Frontal cortex (tissue), 4 donors: ENCODE measurements around the gene HK1. TPM values are rescaled to one million over a fixed set of nuclear protein-coding genes. Genes with fewer than 3 reads are reported as not detected.

Experiments
- DNase-seq, 2 donors: peaks; one replicate each; pipeline ENCODE4 v3.0.0; 2012; ENCODE audit warnings: low spot score in 2 of 2
- FAIRE-seq: peaks from 2 replicates; lab custom pipeline; 2012; peaks lifted over from hg19 to GRCh38; lab: Jason Lieb, UNC
- total RNA-seq: library from RNA; depleted of rRNA; stranded (reverse); fragments of >200 nt; gene quantifications from one replicate; pipeline ENCODE4 v1.2.3, GENCODE V29; 2014
- donor health status: control.
- donor health status: control.
- donor health status: control.

HK1 gene
- total RNA-seq, 1 donor from 2014 or later: 114 TPM

DNA sequence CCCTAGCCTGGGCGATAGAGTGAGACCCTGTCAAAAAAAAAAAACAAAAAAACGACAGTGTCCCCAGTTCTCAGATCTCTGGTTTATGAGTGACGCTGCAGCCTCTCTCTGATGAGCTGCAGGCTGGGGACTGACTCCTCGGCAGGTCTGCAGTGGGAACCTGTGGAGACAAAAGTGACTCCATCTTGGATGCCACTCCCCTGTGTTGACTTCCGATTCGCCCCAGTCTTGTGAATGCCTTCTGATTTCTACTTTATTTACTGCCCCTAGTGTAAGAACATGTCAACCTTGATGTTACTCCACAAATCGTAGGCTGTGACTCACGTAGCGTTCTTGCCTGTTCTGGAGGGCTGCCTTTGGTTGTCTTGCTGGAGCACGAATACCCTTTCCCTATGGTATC, 132.2 kb downstream of the HK1 start:
- FAIRE-seq: no peak
- no peak for DNase-seq

DNA sequence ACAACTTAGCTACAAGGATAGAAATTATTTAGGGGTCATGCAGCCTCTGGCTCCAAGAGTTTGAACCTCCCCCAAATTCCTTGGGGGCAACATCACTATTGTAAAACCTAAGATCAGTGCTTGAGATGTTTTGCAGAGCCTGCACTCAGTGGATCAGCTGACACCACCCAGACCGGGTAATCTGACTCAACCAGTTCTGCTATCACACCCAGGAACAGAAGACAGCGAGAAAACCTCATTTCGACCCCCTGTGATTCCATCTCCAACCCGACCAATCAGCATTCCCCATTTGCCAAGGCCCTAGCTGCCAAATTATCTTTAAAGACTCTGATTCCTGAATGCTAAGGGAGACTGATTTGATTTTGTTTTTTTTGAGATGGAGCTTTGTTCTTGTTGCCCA, 133.2 kb downstream of the HK1 start:
- DNase-seq (no peak), FAIRE-seq (no peak)

DNA sequence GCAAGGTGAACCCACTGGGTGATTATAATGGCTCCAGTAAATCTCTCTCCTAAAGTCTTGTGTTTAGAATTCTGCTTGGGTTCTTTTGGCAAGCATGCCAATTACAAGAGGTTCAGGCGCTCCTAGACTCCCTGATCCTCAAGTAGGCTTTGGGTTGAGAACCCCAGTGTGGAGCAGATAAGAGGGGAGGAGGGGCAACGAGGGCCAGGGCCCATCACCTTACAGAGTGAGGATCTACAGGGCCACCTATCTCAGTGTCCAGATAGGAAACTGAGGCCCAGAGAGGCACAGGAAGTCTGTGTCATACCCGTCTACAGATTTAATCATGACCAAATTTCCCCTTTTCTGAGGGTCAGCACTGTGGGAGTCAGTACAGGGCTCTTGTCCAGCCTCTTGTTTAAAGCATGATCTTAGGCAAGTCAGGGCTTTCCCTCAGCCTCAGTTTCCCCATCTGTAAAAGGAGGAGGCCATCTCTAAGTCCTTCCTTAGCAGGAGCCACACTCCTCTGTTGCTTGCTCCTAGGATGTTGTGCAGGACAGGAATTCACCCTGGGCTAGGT, 134.0 kb downstream of the HK1 start:
- no peak for DNase-seq
- FAIRE-seq: no peak

DNA sequence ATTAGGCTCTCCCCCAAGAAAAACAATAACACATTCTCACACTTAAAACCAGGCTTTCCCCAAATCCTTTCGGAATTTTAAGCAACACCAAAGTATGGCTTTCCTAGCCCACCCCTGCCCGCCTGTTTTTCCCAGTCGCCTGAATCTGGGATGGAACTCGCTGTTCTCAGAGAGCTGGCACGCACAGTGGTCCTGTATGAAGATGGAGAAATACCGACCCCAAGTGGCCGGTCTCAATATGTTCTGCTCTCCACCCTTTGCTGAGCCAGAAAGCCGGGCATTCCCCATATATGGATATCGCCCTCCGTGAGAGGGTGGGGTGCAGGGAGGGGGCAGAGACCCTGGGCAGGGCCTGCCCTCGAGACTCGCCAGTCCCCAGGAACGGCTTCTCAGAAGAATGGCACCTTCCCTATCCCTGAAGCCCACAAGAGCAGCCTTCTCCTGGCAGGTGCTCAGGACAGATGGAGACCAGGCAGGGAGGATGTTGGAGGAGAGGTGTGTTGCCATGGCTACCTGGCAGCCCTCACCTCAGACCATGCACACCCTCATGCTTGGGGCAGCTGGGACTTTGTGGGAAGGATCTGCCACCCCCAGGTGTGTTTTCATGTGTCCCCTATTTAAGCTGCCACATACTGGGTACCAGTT, 135.0 kb downstream of the HK1 start:
- DNase-seq (peak; percentile 62 to 77), FAIRE-seq (no peak)

DNA sequence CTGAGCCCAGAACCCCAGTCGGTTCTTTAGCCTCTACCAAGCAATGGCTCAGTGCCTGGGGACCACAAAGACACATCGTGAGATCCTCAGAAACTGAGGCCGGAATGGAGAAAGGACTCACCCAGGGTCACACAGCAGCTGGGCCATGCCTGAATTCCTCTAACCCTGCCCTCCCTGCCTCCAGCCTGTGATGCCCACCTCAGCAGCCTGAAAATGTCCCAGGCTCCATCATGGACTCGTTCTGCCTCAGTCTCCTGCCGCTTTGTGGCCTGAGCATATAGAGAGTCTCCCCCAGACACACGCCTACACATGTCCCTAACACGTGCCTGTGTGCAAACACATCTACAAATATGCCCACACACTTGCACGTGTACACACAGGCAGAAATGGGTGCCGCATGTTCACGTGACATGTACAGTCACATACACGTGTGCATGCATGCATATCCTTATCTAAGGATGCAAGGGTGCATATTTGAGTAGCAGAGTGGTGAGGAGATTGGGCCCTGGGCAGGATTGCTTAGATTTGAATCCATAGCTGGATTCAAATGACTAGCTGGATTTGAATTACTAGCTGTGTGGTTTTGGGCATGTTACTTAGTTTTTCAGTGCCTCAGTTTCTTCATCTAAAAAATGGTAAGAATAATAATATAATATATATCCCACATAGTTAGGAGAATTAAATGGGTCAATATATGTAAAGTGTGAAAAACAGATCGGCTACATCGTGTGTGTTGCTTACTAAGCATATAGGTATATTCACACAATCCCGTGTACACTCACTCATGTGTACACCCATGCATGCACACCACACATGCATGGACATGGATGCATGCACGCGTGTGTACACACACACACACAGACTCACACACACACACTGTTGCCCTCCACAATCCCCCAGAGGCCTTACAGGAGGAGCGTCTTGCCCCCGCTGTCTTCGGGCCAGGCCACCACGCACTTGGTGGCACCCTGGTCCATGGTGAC, 136.0 kb downstream of the HK1 start:
- DNase-seq: no peak
- FAIRE-seq: no peak

DNA sequence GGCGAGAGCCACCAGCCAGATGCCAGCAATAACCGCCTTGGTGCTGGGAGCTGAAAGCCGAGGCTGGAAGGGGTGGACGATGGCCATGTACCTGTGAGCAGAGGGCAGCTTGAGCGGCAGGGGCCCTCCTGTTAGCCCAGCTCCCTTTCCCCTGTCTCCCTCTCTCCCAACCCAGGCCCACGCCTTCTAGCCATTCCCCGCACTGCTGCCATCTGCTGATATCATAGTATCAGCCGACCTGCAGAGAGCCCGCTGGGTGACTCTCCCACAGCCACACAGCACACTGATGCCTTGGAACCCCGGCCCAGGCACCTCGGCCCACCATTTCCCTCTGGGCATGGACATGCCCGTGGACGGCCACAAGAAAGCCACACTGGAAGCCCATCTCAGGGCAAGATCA, 136.8 kb downstream of the HK1 start:
- FAIRE-seq (no peak), DNase-seq (no peak)

DNA sequence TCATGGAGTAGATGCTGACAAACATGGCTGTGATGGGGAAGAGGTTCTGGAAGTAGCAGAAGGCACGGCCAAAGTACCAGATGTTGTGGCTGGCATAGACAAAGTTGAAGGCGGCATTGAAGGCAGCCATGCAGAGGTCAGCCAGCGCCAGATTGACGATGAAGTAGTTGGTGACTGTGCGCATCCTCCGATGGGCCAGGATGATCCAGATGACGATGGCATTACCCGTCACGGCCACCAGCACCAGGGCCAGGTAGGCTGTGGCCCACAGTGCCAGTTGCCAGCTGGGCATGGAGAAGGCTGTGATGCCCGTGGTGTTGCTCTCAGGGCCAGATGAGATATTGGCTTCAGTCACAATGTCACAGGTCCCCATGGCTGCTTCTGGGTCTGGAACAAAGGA, 137.7 kb downstream of the HK1 start:
- FAIRE-seq: no peak

DNA sequence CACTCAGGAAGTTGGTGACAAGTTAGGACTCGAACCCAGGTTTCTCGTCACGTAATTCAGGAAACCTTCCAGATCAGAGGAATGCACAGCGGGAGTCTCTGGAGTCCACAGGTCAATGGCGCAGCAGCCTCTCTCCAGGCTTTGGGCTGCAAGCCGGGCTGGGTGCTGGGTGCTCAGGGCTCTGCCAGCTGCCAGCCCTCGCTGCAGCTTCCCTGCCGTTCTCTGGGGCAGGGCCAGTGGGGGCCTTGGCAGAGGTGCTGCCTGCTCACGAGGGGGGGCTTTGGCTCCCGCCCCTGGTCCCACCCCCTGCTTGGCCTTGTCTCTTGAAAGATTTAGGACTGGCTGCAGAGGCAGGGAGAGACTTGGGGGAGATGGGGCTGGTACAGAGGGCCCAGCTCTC, 138.4 kb downstream of the HK1 start, which contains the start of gene TACR2:
TSS of gene TACR2 (minus strand) at position 224 of the 400 bp plus-strand sequence. CDS start 595 bp downstream, outside the sequence.
- no peak for DNase-seq
- FAIRE-seq: no peak

More for the DNA sequence above, 137.7 kb downstream of the HK1 start:
- no peak for DNase-seq

DNA sequence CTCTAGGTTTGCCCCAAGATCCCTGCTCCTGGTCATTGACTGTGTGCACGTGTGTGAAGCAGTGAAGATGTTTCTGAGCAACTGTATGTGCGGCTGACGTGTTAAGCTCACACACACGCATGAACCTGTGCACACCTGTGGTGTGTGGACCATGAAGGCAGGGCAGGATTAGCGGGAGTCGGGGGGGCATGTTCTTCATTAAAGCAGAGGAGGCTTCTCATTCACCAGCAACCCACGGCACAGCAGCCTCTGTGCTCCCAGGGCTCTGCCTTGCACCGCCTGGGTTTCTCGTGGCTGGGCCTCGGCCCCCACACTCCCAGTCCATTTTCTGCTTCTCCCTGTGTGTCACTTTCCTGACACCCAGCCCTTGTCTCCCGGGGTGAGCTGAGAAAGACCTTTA, 139.2 kb downstream of the HK1 start:
- FAIRE-seq: no peak
- DNase-seq: no peak

DNA sequence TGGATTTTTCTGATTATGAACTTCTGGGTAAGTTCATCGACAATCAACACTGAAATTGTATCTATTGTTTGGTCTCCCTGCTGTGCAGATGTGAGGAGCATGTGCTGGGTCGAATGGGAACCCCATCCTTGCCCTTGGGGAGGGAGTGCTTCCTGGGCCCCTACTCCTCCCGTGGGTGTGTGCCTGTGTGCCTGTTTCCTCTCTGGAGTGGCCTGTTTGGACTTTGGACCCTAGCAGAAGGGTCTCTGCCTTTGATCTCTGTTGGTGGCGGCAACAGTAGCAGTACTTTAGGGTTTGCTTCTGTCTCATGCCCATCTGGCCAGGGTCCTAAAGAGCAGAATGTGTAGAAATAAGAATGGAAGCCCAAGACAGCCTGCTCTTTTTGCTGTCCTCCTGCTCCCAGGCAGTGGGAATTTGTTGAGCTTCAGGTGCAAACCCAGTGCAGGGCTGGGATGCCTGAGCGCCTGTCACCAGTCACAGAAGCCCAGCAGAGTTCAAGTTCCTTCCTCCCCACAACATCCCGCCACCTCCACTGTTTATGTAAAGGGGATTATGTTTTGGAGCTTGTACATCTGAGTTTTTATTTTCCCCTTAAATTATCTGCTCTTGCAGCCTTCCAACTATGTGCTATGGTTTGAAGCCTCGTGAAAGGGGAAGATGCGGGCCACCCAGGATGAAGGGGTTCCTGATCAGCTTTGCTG, 139.9 kb downstream of the HK1 start:
- FAIRE-seq: no peak
- no peak for DNase-seq

DNA sequence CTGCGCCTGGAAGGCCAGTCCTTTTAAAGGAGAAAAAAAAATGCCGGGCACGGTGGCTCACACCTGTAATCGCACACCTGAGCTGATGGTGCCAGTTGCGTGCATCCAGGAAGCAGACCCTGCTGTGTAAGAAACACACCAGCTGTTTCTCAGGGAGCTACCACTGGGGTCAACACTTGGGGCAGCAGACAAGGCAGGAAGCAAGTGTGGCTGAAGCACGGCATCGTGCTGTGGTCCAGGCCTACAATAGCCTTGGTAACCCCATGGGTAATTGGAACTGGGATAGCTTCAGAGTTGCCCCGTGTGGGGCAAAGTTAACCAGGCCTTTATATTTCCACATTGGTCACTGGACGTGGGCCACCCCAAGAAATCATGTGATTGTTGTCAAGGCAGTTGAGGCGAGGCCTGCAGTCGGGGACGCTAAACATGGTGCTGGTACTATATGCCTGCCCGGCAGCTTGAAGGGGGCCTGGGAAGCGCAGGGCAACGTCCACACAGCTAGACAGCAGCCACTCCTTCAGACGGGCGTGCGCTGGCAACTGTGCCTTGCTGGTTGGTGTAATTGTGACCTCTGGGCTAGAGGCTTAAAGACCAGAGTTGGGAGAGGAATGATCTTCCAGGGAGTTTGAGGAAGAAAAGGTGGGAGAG, 140.9 kb downstream of the HK1 start:
- FAIRE-seq (no peak), DNase-seq (no peak)

DNA sequence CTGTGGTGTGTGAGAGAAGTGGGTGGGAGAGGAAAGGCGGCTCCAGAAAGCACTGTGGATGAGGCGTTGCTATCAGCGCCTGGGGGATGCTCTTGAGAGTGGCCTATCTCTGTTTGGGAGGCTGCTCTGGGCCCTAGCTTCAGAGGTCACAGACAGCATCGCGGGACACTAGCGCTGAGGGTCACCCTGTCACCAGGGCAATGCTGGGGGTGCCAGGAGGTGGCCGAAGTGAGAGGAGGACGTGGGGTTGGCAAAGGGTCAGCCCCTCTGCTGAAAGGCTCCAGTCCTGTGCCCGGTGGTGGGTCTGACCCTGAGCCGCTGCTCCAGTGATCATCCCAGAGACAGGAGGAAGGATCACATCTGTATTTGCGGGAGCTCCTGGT, 141.4 kb downstream of the HK1 start:
- FAIRE-seq (no peak), DNase-seq (no peak)

DNA sequence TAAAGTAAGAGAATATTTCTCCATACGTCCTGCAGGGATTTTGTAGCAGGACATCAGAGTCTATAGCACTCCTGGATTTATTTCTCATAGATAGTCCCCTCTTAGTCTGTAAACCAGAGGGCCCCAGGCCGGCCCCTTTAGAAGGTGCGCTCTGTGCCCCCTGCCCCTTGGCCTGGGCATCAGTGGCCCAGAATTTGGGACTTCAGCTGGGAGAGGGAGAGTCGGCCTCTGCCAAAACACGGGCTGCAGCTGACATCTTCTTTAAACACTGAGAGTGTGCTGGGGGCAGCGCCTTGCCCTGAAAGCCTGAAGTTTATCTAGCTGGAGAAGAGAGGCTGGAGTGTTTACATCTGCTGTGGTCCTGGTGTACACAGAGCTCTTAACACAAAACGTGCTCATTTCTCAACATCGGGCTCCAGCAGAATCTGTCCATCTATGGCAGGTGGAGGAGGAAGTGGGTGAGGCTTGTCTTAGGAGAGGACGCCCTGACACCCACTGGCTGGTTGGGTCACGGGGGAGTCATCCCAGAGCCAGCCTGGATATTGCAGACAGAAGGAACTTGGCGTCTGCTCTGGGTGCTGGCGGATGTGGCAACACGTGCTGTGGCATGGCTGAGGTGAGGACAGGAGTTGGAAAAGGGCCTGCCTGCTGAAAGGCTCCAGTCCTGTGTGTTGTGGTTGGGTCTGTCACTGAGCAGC, 143.5 kb downstream of the HK1 start:
- FAIRE-seq (no peak), DNase-seq (no peak)

DNA sequence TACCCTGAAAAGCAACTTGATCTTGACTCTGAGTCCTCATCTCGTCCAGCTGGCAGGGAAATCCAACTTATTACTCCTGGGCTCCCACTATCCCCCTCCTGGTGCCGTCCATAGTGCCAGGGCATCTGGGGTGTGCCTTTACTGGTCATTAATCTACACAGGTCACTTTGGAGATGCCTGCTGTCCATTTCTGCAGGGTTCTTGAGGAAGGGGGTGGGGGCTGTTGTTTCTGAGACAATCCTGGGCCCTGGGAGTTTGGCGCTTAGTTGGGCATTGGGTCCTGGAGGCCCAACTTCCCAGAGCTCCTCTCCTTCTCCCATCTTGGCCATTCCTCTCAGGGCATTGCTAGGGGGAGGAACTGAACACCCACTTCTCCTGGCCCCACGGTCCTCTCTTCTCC, 144.4 kb downstream of the HK1 start:
- DNase-seq: no peak
- FAIRE-seq: no peak

DNA sequence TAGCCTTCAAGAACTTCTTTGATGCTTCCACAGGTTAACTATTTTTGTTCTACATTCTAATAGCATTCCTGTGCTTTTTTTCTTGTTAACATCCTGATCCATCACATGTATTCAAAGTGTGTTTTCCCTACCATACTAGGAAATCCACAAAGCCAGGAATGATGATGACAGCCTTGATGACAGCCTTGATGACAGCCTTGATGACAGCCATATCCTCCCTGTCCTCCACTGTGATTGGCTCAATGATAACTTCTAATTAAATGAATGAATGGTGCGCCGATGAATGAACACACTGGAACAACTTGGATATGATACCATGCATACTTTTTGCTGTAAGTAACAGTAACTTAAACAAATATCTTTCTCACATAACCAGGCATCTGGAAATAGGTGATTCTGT, 146.7 kb downstream of the HK1 start:
- no peak for FAIRE-seq

DNA sequence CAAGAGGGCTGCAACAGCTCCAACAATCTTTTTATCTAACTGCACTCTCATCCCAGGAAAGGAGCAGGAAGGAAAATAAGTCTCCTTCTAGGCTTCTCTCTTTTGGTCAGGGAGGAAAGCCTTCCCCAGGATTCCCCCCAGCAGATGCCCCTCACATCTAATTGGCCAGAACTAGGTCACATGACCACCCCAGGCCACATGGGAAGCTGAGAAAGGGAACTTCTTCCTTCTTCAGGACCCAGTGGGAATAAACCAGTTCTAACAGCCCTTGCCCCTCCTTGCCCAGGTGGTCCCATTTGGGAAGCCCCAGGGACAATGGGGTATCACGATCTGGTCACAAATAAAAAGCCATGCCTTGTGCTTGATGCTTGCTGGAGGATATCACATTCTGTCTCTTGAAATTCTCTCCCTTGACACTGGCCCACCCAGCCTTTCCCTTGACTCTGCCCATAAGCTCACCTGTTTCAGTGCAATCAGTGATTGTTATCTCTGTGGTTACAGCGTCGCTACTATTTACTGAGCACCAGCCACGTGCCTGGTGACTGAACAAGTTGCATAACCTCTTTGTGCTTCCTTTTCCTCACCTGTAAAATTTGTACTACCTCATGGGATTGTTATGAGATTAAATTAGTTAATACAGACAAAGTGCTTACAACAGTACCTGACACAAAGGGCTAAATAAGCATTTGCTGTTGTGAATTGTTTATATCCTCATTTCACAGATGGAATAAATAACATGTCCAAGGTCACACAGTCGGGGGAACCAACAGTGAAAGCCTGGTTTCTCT, 147.4 kb downstream of the HK1 start:
- FAIRE-seq (no peak), DNase-seq (no peak)

More for the DNA sequence above, 146.7 kb downstream of the HK1 start:
- no peak for DNase-seq

DNA sequence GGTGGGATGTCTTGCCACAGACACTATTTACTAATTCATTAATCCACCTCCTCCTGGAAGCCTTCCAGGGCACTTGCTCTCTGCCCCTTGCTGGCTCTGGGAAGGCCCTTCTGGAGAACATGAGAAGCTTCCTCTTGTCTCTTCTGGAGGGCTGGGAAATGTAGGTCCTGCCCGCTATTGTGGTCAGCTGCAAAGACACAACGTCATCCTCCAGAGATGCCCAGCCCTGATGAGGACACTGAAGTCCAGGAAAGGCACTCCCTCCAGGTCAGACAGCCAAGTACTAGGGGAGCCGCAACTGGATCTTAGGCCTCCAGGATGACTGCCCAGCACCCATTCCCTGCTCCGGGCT, 148.1 kb downstream of the HK1 start:
- FAIRE-seq: no peak

DNA sequence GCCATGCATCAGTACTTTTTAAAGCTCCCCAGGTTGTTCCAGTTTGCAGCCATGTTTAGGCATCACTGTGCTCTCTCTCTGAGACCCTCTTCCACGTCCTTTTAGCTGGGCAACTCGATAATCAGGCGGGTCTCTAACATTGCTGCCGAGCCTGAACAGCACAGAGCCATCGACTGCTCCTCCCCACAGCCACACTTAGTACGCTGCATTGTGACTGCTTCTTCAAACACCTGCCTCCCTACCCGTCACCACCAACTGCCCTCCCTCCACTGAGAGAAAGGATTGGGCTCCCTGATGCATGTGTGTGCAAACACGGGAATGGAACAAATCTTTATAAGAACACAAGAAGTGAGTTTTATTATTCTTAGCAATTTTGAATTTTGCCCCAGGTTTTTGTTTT, 149.9 kb downstream of the HK1 start:
- no peak for DNase-seq
- FAIRE-seq: no peak

More for the DNA sequence above, 148.1 kb downstream of the HK1 start:
- no peak for DNase-seq
